CD4-positive, alpha-beta T cell (primary cell): ENCODE data around the gene TAS2R19. TPM values are rescaled to one million over a fixed set of nuclear protein-coding genes. Genes with fewer than 3 reads are reported as not detected.
"Not testable (repeated sequence)": the region's sequence is repeated elsewhere in the genome, so short reads cannot be mapped to it uniquely, and the experiment has no call there.

Source experiments
- ATAC-seq: fragments of 200-7000 bp; cut with Tn5 transposase; one replicate; pipeline ENCODE4 v1.10.0; 2022; ENCODE audit warnings: mild to moderate bottlenecking; ENCODE audit not compliant: poor library complexity
- CTCF ChIA-PET: fragments of 350-600 bp; sonication (Branson Sonifier 250); formaldehyde crosslinking; loops from one replicate; lab custom pipeline; 2021; ENCODE audit warnings: antibody characterized with exemption, inconsistent platforms; lab: Charles Lee
- POLR2A ChIA-PET: fragments of 350-600 bp; sonication (Branson Sonifier 250); formaldehyde crosslinking; loops from one replicate; lab custom pipeline; 2021; ENCODE audit warnings: antibody characterized with exemption, inconsistent platforms; lab: Charles Lee
- DNase-seq, 14 experiments: peaks; one replicate each; pipeline ENCODE4 v3.0.0-alpha.2; 2013 to 2020; ENCODE audit warnings: mixed read lengths in 2 of 14
- H3K27ac ChIP-seq, 2 donors: one replicate each; pipeline versions ENCODE4 v1.5.1 to v1.7.0; 2013; ENCODE audit warnings: low read length in 2 of 2, low read depth in 1 of 2, mild to moderate bottlenecking in 1 of 2
- H3K27me3 ChIP-seq, 2 experiments: 1 replicate in 1 of 2; 2 replicates in 1 of 2; pipeline versions ENCODE4 v1.6.1 to v1.7.0; 2013; ENCODE audit warnings: low read length in 2 of 2, control low read depth in 1 of 2, mild to moderate bottlenecking in 1 of 2, moderate library complexity in 1 of 2; ENCODE audit not compliant: insufficient read depth in 2 of 2, control insufficient read depth in 1 of 2
- H3K36me3 ChIP-seq: one replicate; pipeline ENCODE4 v1.6.1; 2013; ENCODE audit warnings: low read length, control low read depth; ENCODE audit not compliant: insufficient read depth
- H3K4me1 ChIP-seq: one replicate; pipeline ENCODE4 v1.6.1; 2013; ENCODE audit warnings: low read length, control low read depth; ENCODE audit not compliant: insufficient read depth
- H3K4me3 ChIP-seq: one replicate; pipeline ENCODE4 v1.5.1; 2013; ENCODE audit warnings: mild to moderate bottlenecking, low read length, moderate library complexity
- H3K9me3 ChIP-seq, 2 experiments: 1 replicate in 1 of 2; 2 replicates in 1 of 2; pipeline versions ENCODE4 v1.6.1 to v1.7.0; 2013; ENCODE audit warnings: low read length in 2 of 2, mild to moderate bottlenecking in 2 of 2, control low read depth in 1 of 2, moderate library complexity in 1 of 2; ENCODE audit not compliant: control insufficient read depth in 1 of 2, insufficient read depth in 1 of 2
- H3K27ac Mint-ChIP-seq: one replicate; pipeline ENCODE4 v1.8.0; 2020; ENCODE audit warnings: mixed read lengths
- H3K27me3 Mint-ChIP-seq: one replicate; pipeline ENCODE4 v1.8.0; 2021; ENCODE audit warnings: mixed read lengths
- H3K36me3 Mint-ChIP-seq: one replicate; pipeline ENCODE4 v1.8.0; 2021; ENCODE audit warnings: low read depth, mixed read lengths
- H3K4me1 Mint-ChIP-seq: one replicate; pipeline ENCODE4 v1.8.0; 2021; ENCODE audit warnings: low read depth, mixed read lengths
- H3K4me3 Mint-ChIP-seq: one replicate; pipeline ENCODE4 v1.8.0; 2020; ENCODE audit warnings: mild to moderate bottlenecking, mixed read lengths
- H3K9me3 Mint-ChIP-seq: one replicate; pipeline ENCODE4 v1.8.0; 2020; ENCODE audit warnings: mixed read lengths
- CTCF ChIP-seq: fragments of 200-600 bp; IDR thresholded peaks from one replicate; pipeline ENCODE4 v1.8.0; 2022; ENCODE audit warnings: antibody characterized with exemption, mild to moderate bottlenecking
- intact Hi-C, 2 experiments: fragments of 100-400 bp; cut with DNase I in 1 of 2; cut with micrococcal nuclease in 1 of 2; formaldehyde crosslinking; loops; one replicate each; pipeline versions ENCODE4 v1.15.1 to v1.9.0; 2023 to 2025; cut with DNase I, micrococcal nuclease
- total RNA-seq, 174 experiments: library from RNA in 2 of 174; stranded (reverse) in 2 of 174; gene quantifications; one replicate each; pipeline ENCODE4 v1.2.3 and lab custom pipeline; 2021 to 2026

Gene TAS2R19
- total RNA-seq, 2 experiments from 2014 or later: 0.71 to 1.2 TPM

GRCh38 chr12:11040162-11040561 lies 17.7 kb upstream of the TAS2R19 start:
- Mint-ChIP-seq H3K9me3 (peaks cover 3% of the 10 kb centered on the region), H3K27ac (no peak overlapping the region), H3K36me3 (peaks cover 78% of the 10 kb centered on the region), H3K27me3 (no peaks in the 10 kb centered on the region), H3K4me1 (peaks cover 36% of the 10 kb centered on the region), H3K4me3 (no peak overlapping the region)
- H3K36me3 ChIP-seq: no peaks in the 10 kb centered on the region
- ATAC-seq (no peak), DNase-seq (no peak)
- H3K27me3 ChIP-seq: no peaks in the 10 kb centered on the region
- intact Hi-C loops: no loop called here
- H3K4me3 ChIP-seq: no peak overlapping the region
- ChIA-PET CTCF (no interaction called here), POLR2A (no interaction called here)
- no peaks in the 10 kb centered on the region for H3K9me3 ChIP-seq
- no peak for TF ChIP-seq CTCF
- H3K27ac ChIP-seq: no peak overlapping the region
- no peaks in the 10 kb centered on the region for H3K4me1 ChIP-seq

- intact Hi-C loops: no loop called here
- DNase-seq: no peak
- H3K27me3 Mint-ChIP-seq: no peaks in the 10 kb centered on the region
- Histone ChIP-seq H3K9me3 (no peaks in the 10 kb centered on the region), H3K27ac (no peak overlapping the region), H3K27me3 (no peaks in the 10 kb centered on the region), H3K36me3 (no peaks in the 10 kb centered on the region), H3K4me1 (no peaks in the 10 kb centered on the region), H3K4me3 (no peak overlapping the region)
- CTCF ChIA-PET: no interaction called here
- no peak overlapping the region for H3K27ac Mint-ChIP-seq
- peaks cover 3% of the 10 kb centered on the region for H3K9me3 Mint-ChIP-seq
- ATAC-seq: no peak
- peaks cover 71% of the 10 kb centered on the region for H3K36me3 Mint-ChIP-seq
- no peak for TF ChIP-seq CTCF
- POLR2A ChIA-PET: no interaction called here
- H3K4me1 Mint-ChIP-seq: peaks cover 32% of the 10 kb centered on the region
- H3K4me3 Mint-ChIP-seq: no peak overlapping the region
These were observed 16.8 kb upstream of the TAS2R19 start for GRCh38 chr12:11039171-11039570.

GRCh38 chr12:11033959-11034358 lies 11.5 kb upstream of the TAS2R19 start:
- H3K27ac ChIP-seq, H3K4me3 ChIP-seq, H3K27ac Mint-ChIP-seq, POLR2A ChIA-PET, H3K4me3 Mint-ChIP-seq, H3K9me3 ChIP-seq, H3K4me1 Mint-ChIP-seq, ATAC-seq, H3K27me3 ChIP-seq, H3K9me3 Mint-ChIP-seq, intact Hi-C loops, H3K27me3 Mint-ChIP-seq, DNase-seq, CTCF ChIA-PET, H3K4me1 ChIP-seq, H3K36me3 ChIP-seq: not testable (repeated sequence)
- H3K36me3 Mint-ChIP-seq: peaks cover 62% of the 10 kb centered on the region

- ATAC-seq: no peak
- ChIA-PET POLR2A (no interaction called here), CTCF (no interaction called here)
- H3K27ac ChIP-seq: no peak within 1 kb of the TSS
- intact Hi-C loops: no loop called here
- peaks cover 69% of the 10 kb centered on the region for H3K36me3 Mint-ChIP-seq
- no peak for DNase-seq
- TF ChIP-seq CTCF: no peak
- H3K27me3 ChIP-seq: no peaks in the 10 kb centered on the region
- no peaks in the 10 kb centered on the region for H3K27me3 Mint-ChIP-seq
- no peaks in the 10 kb centered on the region for H3K9me3 ChIP-seq
- no peak within 1 kb of the TSS for H3K27ac Mint-ChIP-seq
- no peaks in the 10 kb centered on the region for H3K4me1 ChIP-seq
- peaks cover 9% of the 10 kb centered on the region for H3K36me3 ChIP-seq
- H3K4me3 Mint-ChIP-seq: no peak within 1 kb of the TSS
- H3K9me3 Mint-ChIP-seq: no peaks in the 10 kb centered on the region
- H3K4me1 Mint-ChIP-seq: no peaks in the 10 kb centered on the region
- no peak within 1 kb of the TSS for H3K4me3 ChIP-seq
These were observed 8.9 kb upstream of the TAS2R19 start, which contains the start of gene TAS2R31 for GRCh38 chr12:11031307-11031706. Gene TAS2R31 (minus strand): TSS chr12:11031407. CDS start chr12:11031335, 72 bp downstream.
